22Rv1 (cell line): ENCODE results near the gene POGLUT2.

Experiments
- CTCF ChIP-seq: fragments of 450-650 bp; IDR thresholded peaks from 2 replicates; pipeline ENCODE4 v1.5.1; 2017; ENCODE audit warnings: mild to moderate bottlenecking
- ZFX ChIP-seq: fragments of 450-650 bp; IDR thresholded peaks from 2 replicates; pipeline ENCODE4 v1.6.1; 2017; ENCODE audit warnings: antibody characterized with exemption, borderline replicate concordance

- TF ChIP-seq CTCF = no peak
- TF ChIP-seq ZFX = no peak
These were observed 8.9 kb upstream of the POGLUT2 start for GRCh38 chr13:102807699-102808098.
